Loucy (cell line): ENCODE results near the gene WDR35.
"Not testable (repeated sequence)": the region's sequence is repeated elsewhere in the genome, so short reads cannot be mapped to it uniquely, and the experiment has no call there.

Source experiments
- H2AFZ ChIP-seq: fragments of 200-600 bp; sonication (generic); 2 replicates; pipeline ENCODE4 v1.6.0; 2016; ENCODE audit warnings: antibody characterized with exemption, mild to moderate bottlenecking, low read length, moderate library complexity
- H3F3A ChIP-seq: fragments of 200-600 bp; 2 replicates; pipeline ENCODE4 v1.6.0; 2016; ENCODE audit warnings: antibody characterized with exemption, low read depth, mild to moderate bottlenecking
- H3K27me3 ChIP-seq: fragments of 200-600 bp; sonication (generic); 2 replicates; pipeline ENCODE4 v1.6.1; 2014; ENCODE audit warnings: low read length, mild to moderate bottlenecking; ENCODE audit not compliant: insufficient read depth, poor library complexity, severe bottlenecking
- H3K36me3 ChIP-seq: fragments of 200-600 bp; sonication (generic); 2 replicates; pipeline ENCODE4 v1.6.1; 2016; ENCODE audit warnings: low read length; ENCODE audit not compliant: insufficient read depth
- H3K4me1 ChIP-seq: fragments of 200-600 bp; sonication (generic); 2 replicates; pipeline ENCODE4 v1.5.1; 2014; ENCODE audit warnings: low read length, mild to moderate bottlenecking; ENCODE audit not compliant: insufficient read depth, poor library complexity, severe bottlenecking
- H3K4me2 ChIP-seq: fragments of 200-600 bp; sonication (generic); 2 replicates; pipeline ENCODE4 v1.6.0; 2014; ENCODE audit warnings: antibody characterized with exemption, low read length, low read depth, mild to moderate bottlenecking; ENCODE audit not compliant: poor library complexity, severe bottlenecking
- H3K4me3 ChIP-seq: fragments of 200-600 bp; sonication (generic); 2 replicates; pipeline ENCODE4 v1.5.1; 2014; ENCODE audit warnings: low read length, mild to moderate bottlenecking, mixed read lengths; ENCODE audit not compliant: poor library complexity, severe bottlenecking
- H3K79me2 ChIP-seq: fragments of 200-600 bp; sonication (generic); 2 replicates; pipeline ENCODE4 v1.6.1; 2014; ENCODE audit warnings: low read length; ENCODE audit not compliant: insufficient read depth
- H3K9ac ChIP-seq: fragments of 200-600 bp; sonication (generic); 2 replicates; pipeline ENCODE4 v1.6.0; 2014; ENCODE audit warnings: mild to moderate bottlenecking, low read depth, low read length, moderate library complexity; ENCODE audit not compliant: poor library complexity, severe bottlenecking
- H3K9me2 ChIP-seq: fragments of 200-600 bp; sonication (generic); replicated peaks from 2 replicates; pipeline ENCODE4 v1.6.1; 2016; ENCODE audit warnings: low read depth, low read length, mixed read lengths
- H3K9me3 ChIP-seq: fragments of 200-600 bp; sonication (generic); 2 replicates; pipeline ENCODE4 v1.6.1; 2014; ENCODE audit warnings: mild to moderate bottlenecking, antibody characterized with exemption, low read length, low read depth; ENCODE audit not compliant: insufficient read depth
- H4K20me1 ChIP-seq: fragments of 200-600 bp; sonication (generic); 2 replicates; pipeline ENCODE4 v1.6.0; 2014; ENCODE audit warnings: antibody characterized with exemption, low read length, mild to moderate bottlenecking; ENCODE audit not compliant: insufficient read depth, poor library complexity, severe bottlenecking
- CTCF ChIP-seq: fragments of 200-600 bp; sonication (generic); conservative IDR thresholded peaks from 2 replicates; pipeline ENCODE4 v1.5.1; 2014; ENCODE audit warnings: mild to moderate bottlenecking, antibody characterized with exemption, low read length
- EZH2phosphoT487 ChIP-seq: fragments of 200-600 bp; IDR thresholded peaks from 2 replicates; pipeline ENCODE4 v1.6.1; 2018; ENCODE audit warnings: antibody characterized with exemption, mild to moderate bottlenecking, moderate library complexity, borderline replicate concordance

The WDR35 gene

GRCh38 chr2:19882286-19882685 is 107.6 kb downstream of the WDR35 start:
- H3K4me3 ChIP-seq = no peak overlapping the region
- H3K36me3 ChIP-seq = no peaks in the 10 kb centered on the region
- H3K4me1 ChIP-seq = no peaks in the 10 kb centered on the region
- H3K4me2 ChIP-seq = no peak overlapping the region
- H3F3A ChIP-seq = no peaks in the 10 kb centered on the region
- no peaks in the 10 kb centered on the region for H3K9me3 ChIP-seq
- TF ChIP-seq EZH2phosphoT487 (no peak), CTCF (no peak)
- no peak overlapping the region for H3K9ac ChIP-seq
- H3K9me2 ChIP-seq = no peaks in the 10 kb centered on the region
- H3K27me3 ChIP-seq = no peaks in the 10 kb centered on the region
- H2AFZ ChIP-seq = no peak overlapping the region
- H3K79me2 ChIP-seq = no peaks in the 10 kb centered on the region
- H4K20me1 ChIP-seq = no peaks in the 10 kb centered on the region

- H3K4me1 ChIP-seq = no peaks in the 10 kb centered on the region
- H3K9me2 ChIP-seq = no peaks in the 10 kb centered on the region
- no peak overlapping the region for H3K4me3 ChIP-seq
- H3F3A ChIP-seq = no peaks in the 10 kb centered on the region
- no peaks in the 10 kb centered on the region for H4K20me1 ChIP-seq
- TF ChIP-seq EZH2phosphoT487 (no peak), CTCF (no peak)
- no peak overlapping the region for H3K4me2 ChIP-seq
- H3K27me3 ChIP-seq = no peaks in the 10 kb centered on the region
- no peaks in the 10 kb centered on the region for H3K36me3 ChIP-seq
- no peaks in the 10 kb centered on the region for H3K79me2 ChIP-seq
- no peak overlapping the region for H3K9ac ChIP-seq
- H2AFZ ChIP-seq = no peak overlapping the region
- H3K9me3 ChIP-seq = no peaks in the 10 kb centered on the region
These were observed 108.0 kb downstream of the WDR35 start for GRCh38 chr2:19881908-19882265.

GRCh38 chr2:19881221-19881907 is 108.5 kb downstream of the WDR35 start:
- Histone ChIP-seq H3K4me2 (no peak overlapping the region), H4K20me1 (no peaks in the 10 kb centered on the region), H3K36me3 (no peaks in the 10 kb centered on the region), H3K79me2 (no peaks in the 10 kb centered on the region), H3K9me2 (no peaks in the 10 kb centered on the region), H3K4me3 (no peak overlapping the region), H3K4me1 (no peaks in the 10 kb centered on the region), H2AFZ (no peak overlapping the region), H3F3A (no peaks in the 10 kb centered on the region), H3K27me3 (no peaks in the 10 kb centered on the region), H3K9me3 (no peaks in the 10 kb centered on the region), H3K9ac (no peak overlapping the region)
- TF ChIP-seq EZH2phosphoT487 = no peak
- TF ChIP-seq CTCF = no peak

GRCh38 chr2:19880191-19880590 is 109.7 kb downstream of the WDR35 start:
- H3K9me3 ChIP-seq, H3K4me1 ChIP-seq, H3K4me2 ChIP-seq, H3K36me3 ChIP-seq, H4K20me1 ChIP-seq, H3K9ac ChIP-seq, H3K9me2 ChIP-seq, H3F3A ChIP-seq, H2AFZ ChIP-seq, H3K79me2 ChIP-seq, H3K4me3 ChIP-seq, H3K27me3 ChIP-seq: not testable (repeated sequence)
